ENCODE measurements around the gene FBXW7.
A peak's percentile ranks its signal among the peaks of the same experiment; 100 is the strongest.
"Not testable (repeated sequence)": the region's sequence is repeated elsewhere in the genome, so short reads cannot be mapped to it uniquely, and the experiment has no call there.

Gene FBXW7

GRCh38 chr4:152535903-152536544, at the start of gene FBXW7:
Gene FBXW7 (minus strand): TSS chr4:152536092. CDS start chr4:152411803, 124,289 bp downstream.
- DNase-seq (ENCODE audit: low read depth, low spot score) = peak; percentile 100

GRCh38 chr4:152585023-152585441, 49.1 kb upstream of the FBXW7 start:
- no peak for DNase-seq (ENCODE audit: low read depth, low spot score)

DNA sequence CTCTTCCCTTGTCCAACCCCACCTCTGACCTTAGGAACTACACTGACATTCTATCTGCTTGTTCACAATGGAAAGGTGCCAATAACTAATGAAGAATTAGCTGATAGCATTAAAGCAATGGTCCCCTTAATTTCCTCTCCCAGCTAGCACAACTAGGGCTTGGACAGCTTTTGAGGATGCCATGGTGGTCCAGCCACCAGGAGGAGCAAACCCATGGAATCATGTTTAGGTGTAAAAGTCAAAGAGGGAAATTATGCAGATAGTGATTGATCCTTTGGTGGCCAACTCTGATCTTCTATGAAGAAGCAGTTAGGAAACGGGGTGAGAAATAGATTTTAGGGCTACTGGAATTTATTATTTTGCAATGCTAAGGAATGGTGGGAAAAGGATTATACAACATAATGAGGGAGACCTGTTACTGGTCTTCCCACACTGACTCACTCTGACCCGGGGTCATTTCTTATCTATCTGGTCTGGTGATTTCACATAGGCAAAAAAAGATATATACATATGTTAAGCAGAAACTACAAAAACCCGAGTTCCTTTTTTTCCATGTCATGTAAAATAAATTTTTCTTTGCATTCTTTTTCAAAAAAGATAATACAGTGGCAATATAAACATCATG, 45.8 kb upstream of the FBXW7 start:
- DNase-seq (ENCODE audit: low read depth, low spot score) = no peak

GRCh38 chr4:152579916-152580315, 44.0 kb upstream of the FBXW7 start:
- no peak for DNase-seq (ENCODE audit: low read depth, low spot score)

- DNase-seq (ENCODE audit: low read depth, low spot score) = no peak
Observed at GRCh38 chr4:152579107-152579764, 43.3 kb upstream of the FBXW7 start.

DNA sequence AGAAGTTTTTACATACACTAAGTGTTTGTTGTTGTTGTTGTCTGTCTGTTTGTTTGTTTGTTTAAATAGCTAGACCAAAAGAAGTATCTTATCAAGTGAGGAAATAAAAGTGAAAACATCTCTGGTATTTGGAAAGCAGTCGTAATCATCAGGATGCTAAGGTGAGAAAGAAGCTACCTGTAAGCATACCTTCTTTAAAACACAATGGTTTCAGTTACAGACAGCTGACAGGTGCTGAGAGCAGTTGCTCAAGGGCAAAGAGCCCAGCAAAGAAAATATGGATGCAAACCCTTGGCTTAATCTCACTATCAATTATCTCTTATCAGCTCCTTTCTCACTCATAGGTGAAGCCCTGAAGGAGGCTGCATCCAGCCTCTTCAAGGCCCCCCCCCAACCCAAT, 42.8 kb upstream of the FBXW7 start:
- no peak for DNase-seq (ENCODE audit: low read depth, low spot score)

- no peak for DNase-seq (ENCODE audit: low read depth, low spot score)
Observed at GRCh38 chr4:152577708-152578396, 42.0 kb upstream of the FBXW7 start.

- no peak for DNase-seq (ENCODE audit: low read depth, low spot score)
Observed at GRCh38 chr4:152575533-152575932, 39.6 kb upstream of the FBXW7 start.

DNA sequence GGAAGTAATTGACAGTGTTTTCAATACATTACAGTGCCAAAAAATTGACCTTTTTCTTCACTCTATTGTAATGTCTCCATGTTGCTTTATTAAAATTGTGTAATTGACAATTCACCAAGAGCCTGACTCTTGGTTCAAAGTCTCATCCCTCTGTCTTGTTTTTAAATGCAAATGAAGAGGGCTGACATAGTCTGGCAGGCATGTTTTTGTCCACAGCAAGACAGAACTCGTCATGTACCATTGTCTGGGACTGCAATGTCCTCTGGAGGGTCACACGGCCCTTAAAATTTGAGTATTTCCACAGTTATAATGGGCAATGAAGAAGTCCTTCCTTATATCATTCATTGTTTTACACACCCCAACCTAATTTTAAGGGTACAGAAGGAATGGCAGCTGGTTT, 38.0 kb upstream of the FBXW7 start:
- no peak for DNase-seq (ENCODE audit: low read depth, low spot score)

DNA sequence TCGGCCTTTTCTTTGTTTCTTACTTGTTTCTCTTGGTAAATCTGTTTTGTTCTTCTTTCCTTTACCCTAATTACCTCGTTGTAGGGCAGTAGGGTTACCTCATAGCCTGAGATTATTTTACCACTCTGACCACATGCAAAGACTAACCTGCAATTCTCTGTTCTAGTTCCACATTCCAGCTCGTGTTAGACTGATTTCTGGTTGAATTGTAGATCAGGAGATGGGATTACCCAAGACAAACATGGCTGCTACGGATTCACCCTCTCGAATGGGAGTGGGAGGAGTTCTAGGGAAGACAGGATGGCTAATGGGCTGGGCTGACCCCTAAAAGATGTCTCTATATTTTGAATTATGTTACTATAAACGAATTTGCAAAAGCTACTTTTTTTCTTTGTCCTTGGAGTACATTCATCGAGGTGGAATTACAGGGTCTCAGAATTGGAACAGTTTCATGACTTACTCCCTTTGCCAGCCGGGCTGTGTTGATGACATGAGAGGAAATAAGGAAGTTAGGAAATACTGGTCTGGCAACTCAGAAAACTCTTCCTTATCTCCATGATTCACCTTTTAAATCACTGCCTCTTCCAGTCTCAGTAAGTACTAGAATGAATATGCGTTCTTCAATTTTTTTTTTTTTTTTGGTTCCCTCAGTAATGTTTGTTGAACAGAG, 36.7 kb upstream of the FBXW7 start:
- DNase-seq (ENCODE audit: low read depth, low spot score) = no peak

DNA sequence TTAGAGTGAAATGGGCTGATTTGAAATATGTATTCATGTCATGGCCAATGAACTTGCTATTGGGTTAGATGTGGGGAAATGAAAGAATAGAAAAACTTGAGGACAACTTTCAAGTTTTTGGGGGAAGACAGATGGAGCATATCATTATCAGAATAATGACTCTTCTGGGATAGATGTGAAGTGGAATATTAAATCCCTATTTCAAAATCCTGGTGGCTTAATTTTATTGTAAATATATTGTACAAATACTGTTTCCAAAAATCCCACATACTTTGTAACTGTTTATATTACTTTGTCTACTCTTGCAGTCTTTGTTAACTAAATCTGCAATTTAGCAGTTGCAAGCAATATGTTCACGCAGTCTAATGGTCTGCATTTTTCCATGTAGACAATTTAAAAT, 35.9 kb upstream of the FBXW7 start:
- no peak for DNase-seq (ENCODE audit: low read depth, low spot score)

DNA sequence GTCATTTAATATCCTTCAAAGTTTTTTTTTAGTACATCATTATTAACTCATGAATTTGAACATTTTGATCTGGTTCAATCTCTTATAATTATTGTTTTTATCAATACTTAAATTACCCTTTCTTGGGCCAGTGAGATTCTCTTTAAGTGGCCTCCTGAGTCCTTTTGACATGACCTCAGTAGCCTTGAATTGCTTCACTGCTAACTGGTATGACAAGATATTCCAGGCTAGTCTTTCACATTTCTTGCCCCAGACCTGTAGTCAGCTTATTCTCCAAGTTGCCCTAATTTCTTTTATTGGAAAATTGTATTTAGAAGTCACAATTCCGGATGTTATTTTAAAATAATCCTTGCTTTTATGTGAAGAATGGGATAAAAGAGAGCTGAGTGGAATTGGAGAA, 35.4 kb upstream of the FBXW7 start:
- DNase-seq (ENCODE audit: low read depth, low spot score) = no peak

- DNase-seq (ENCODE audit: low read depth, low spot score) = no peak
Observed at GRCh38 chr4:152565333-152565732, 29.4 kb upstream of the FBXW7 start.

- DNase-seq (ENCODE audit: low read depth, low spot score) = no peak
Observed at GRCh38 chr4:152564336-152564735, 28.4 kb upstream of the FBXW7 start.

DNA sequence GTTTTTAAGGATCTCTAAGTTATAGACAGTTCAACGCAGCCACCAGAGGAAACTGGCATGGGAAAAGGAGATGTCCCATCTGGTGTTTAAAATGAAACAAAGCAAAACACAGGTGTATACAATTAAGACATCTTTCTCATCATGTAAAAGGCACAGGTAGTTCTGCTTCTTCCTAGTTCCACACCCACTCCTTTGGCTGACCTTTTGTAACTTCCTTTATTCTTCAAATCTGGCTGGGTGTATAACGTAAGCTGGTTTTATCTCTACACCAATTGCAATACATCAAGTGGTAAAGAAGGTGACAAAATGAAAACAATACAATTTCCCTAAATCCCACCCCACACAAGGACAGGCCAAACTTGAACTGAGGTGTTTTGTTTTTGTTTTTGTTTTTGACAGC, 27.3 kb upstream of the FBXW7 start:
- no peak for DNase-seq (ENCODE audit: low read depth, low spot score)

GRCh38 chr4:152559641-152560040, 23.7 kb upstream of the FBXW7 start:
- DNase-seq (ENCODE audit: low read depth, low spot score) = no peak

DNA sequence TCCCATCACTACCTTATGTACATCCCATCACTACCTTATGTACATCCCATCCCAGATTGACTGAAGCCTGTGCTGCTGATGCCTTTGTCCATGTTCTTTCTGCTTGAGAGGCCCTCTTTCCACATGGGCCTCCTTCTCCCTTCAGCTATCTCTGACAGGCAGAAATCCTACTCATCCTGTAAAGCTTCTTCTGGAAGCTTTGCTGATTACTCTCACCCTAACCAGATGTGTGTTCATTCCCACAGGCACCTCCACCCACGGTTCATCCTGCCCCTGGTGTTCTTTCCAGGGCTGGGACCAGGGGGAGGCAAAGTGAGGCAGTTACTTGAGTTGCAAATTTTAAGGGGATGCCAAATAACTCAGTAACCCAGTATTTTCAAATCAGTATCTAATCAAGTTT, 22.5 kb upstream of the FBXW7 start:
- no peak for DNase-seq (ENCODE audit: low read depth, low spot score)

DNA sequence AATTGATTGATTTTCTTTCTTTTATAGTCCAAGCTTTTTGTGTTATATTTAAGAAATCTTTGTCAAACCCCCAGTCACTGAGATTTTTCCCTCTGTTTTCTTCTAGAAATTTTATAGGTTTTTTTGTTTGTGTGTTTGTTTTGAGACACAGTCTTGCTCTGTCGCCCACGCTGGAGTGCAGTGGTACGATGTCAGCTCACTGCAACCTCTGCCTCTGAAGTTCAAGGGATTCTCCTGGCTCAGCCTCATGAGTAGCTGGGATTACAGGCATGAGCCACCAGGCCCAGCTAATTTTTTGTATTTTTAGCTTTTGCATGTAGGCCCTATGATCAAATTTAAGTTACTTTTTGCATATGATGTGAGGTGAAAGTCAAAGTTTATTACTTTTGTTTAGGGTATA, 20.9 kb upstream of the FBXW7 start:
- DNase-seq (ENCODE audit: low read depth, low spot score) = no peak

DNA sequence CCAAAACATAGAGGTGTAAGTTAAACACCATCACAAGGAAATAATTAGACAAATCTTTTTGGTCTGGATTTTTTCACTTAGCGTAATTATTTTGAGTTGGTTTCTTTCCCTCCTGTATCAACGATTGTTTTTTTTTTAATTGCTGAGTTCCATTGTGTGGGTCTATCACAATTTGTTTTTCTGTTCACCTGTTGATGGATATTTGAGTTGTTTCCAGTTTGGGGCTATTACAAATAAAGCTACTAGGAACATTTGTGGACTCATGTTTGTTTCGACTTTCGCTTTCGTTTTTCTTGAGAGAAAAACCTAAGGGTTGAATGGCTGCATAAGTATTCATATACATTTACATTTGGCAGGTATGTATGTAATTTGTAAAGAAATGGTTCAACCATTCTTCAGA, 20.4 kb upstream of the FBXW7 start:
- DNase-seq (ENCODE audit: low read depth, low spot score) = no peak

- peak; percentile 6 for DNase-seq (ENCODE audit: low read depth, low spot score)
Observed at GRCh38 chr4:152554742-152555141, 18.9 kb upstream of the FBXW7 start.

DNA sequence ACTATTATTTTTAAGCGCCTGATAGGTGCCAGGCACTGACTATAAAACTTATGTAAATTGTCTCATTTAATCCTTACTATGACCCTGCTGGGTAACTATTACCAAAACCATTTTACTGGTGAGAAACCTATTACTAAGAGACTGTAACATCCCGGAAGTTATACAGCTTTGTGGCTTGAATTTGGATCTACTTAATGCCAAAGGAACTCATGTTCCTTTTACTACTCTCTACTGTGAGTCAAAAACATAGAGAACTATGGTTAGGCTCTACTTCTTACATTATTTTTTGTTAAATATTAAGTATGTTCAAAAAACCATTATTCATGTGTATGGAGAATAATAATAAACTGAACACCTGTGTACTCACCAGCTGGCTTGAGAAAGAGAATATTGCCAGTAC, 14.8 kb upstream of the FBXW7 start:
- not testable (repeated sequence) for DNase-seq (ENCODE audit: low read depth, low spot score)

DNA sequence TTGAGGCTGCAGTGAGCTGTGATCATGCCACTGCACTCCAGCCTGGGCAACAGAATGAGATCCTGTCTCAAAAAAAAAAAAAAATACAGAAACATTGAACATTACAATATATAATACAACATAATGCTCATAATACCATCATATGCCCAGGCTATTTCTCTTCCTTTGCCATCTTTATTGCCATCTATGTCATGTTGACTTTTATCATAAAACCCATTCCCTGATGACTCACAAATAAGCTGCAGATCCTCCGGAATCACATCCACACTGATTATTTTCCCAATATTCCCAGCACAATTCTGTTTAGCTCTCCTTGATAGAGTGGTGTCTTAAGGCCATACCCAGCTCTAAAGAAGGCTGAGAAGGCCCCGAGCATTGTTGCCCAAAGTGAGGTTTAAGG, 9.2 kb upstream of the FBXW7 start:
- no peak for DNase-seq (ENCODE audit: low read depth, low spot score)
